GM18867 (cell line): ENCODE results near the gene AGO4.

Source experiments
- ATAC-seq: cut with Tn5 transposase; IDR thresholded peaks from one replicate; pipeline ENCODE4 v1.9.1; 2021; ENCODE audit warnings: mild to moderate bottlenecking, moderate library complexity; ENCODE audit not compliant: unreplicated experiment

Gene AGO4

GRCh38 chr1:35894183-35894582 is 86.4 kb downstream of the AGO4 start:
- no peak for ATAC-seq

- no peak for ATAC-seq
Measured at GRCh38 chr1:35894656-35895055, 86.8 kb downstream of the AGO4 start.

- no peak for ATAC-seq
Measured at GRCh38 chr1:35899941-35900340, 92.1 kb downstream of the AGO4 start.

GRCh38 chr1:35901235-35901634 is 93.4 kb downstream of the AGO4 start:
- ATAC-seq = no peak

- ATAC-seq = no peak
Measured at GRCh38 chr1:35902671-35903070, 94.9 kb downstream of the AGO4 start.
